ENCODE results near the gene FAM76A. TPM values are rescaled to one million over a fixed set of nuclear protein-coding genes. Genes with fewer than 3 reads are reported as not detected.

Gene FAM76A
- total RNA-seq, 1 experiment from 2014 or later = 9.9 TPM

DNA sequence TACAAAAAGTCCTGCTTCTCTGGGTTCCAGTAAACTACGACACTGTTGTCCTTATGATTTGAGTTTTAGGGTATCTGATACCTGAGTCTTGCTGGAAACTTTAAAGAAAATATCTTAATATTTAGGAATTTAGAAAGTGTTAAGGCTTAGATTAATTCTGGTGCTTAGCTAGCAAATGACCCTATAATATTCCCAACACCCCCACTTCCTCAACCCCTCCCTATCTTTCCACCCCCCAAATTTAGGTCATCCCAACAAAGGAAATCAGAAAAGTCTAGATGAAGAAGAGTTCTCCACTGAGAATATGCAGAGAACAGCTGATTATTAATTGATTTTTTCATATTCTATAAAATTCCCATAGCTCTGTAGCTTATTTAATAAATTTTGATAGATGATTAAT is 58.9 kb downstream of the FAM76A start:
- Histone ChIP-seq H3K9me2 (ENCODE audit: insufficient read depth) (no peaks in the 10 kb centered on the region), H3K36me3 (ENCODE audit: low read depth) (no peaks in the 10 kb centered on the region), H3K9me3 (ENCODE audit: insufficient read depth, low read depth) (no peaks in the 10 kb centered on the region), H3K4me3 (no peak overlapping the region), H3K4me2 (no peak overlapping the region), H3K27ac (no peak overlapping the region), H3K79me2 (ENCODE audit: low read depth) (0 out of 2 replicates have a peak, but pooled peaks cover 4% of the 10 kb centered on the region), H4K20me1 (ENCODE audit: insufficient read depth) (no peaks in the 10 kb centered on the region), H2AFZ (no peak overlapping the region), H3K4me1 (replicated peaks; ENCODE audit: insufficient read depth) (peaks cover 9% of the 10 kb centered on the region), H3K27me3 (ENCODE audit: insufficient read depth, low read depth) (no peaks in the 10 kb centered on the region), H3F3A (ENCODE audit: insufficient read depth, low read depth) (no peaks in the 10 kb centered on the region)
- no peak for DNase-seq
- ChIA-PET CTCF (interaction anchor here (0.6 to 1.5 kb wide), 2 partner anchors 12 to 180 kb away, joined by 3 read pairs; partner anchors contain the start of gene STX12), POLR2A (ENCODE audit: unreplicated experiment) (interaction anchor here (0.7 kb wide), 2 partner anchors 46 to 1906 kb away, joined by 3 to 4 read pairs; partner anchors contain the start of gene PPP1R8)
- intact Hi-C loops (cut with micrococcal nuclease; ENCODE audit: unreplicated experiment) = no loop called here
- TF ChIP-seq, protein P1, sequence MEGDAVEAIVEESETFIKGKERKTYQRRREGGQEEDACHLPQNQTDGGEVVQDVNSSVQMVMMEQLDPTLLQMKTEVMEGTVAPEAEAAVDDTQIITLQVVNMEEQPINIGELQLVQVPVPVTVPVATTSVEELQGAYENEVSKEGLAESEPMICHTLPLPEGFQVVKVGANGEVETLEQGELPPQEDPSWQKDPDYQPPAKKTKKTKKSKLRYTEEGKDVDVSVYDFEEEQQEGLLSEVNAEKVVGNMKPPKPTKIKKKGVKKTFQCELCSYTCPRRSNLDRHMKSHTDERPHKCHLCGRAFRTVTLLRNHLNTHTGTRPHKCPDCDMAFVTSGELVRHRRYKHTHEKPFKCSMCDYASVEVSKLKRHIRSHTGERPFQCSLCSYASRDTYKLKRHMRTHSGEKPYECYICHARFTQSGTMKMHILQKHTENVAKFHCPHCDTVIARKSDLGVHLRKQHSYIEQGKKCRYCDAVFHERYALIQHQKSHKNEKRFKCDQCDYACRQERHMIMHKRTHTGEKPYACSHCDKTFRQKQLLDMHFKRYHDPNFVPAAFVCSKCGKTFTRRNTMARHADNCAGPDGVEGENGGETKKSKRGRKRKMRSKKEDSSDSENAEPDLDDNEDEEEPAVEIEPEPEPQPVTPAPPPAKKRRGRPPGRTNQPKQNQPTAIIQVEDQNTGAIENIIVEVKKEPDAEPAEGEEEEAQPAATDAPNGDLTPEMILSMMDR (conservative IDR thresholded peaks at IDR 0.05) = no peak
- no peak for TF ChIP-seq EZH2 (IDR thresholded peaks at IDR 0.05; ENCODE audit: low read depth)
- no TSS peak for BruUV-seq (replicated peaks)

DNA sequence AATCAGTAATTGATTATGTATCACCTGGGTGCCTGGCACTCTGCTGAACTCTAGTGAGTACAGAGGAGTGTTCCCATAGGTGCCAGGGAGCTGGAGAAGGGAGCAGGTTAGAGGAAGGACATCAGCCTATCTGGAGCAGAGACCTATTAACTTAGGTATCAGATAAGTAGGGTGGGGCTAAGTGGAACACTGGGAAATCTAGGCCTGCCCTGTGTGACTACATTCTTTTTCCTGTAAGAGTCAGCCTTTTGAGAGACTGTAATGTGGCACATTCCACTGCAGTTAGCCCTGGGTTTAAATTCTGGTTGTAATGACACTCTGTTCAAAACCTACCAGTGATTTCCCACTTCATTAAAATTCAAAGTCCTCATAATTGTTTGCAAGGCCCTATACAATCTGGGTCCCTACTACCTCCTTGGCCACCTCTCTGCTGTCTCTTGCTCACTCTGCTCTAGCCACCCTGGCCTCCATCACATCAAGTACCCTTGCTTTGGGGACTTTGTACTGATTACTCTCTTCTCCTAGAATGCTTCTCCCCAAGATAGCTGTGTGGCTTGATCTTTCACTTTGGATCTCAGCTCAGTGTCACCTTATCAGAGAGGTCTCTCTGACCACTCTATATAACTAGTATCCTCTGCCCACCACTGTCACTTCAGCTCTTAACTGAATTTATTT is 60.2 kb downstream of the FAM76A start:
- peak overlapping the region; percentile 25 for H3K27ac ChIP-seq
- ChIA-PET POLR2A (ENCODE audit: unreplicated experiment) (interaction anchor here (0.6 kb wide), 1 partner anchor 714 kb away, joined by 5 read pairs; no protein-coding TSS in a partner anchor), CTCF (interaction anchor here (0.6 to 1.5 kb wide), 2 partner anchors 13 to 25 kb away, joined by 3 read pairs; partner anchors contain the start of gene STX12)
- no peaks in the 10 kb centered on the region for H3K9me3 ChIP-seq (ENCODE audit: insufficient read depth, low read depth)
- intact Hi-C loops (cut with micrococcal nuclease; ENCODE audit: unreplicated experiment) = no loop called here
- H3K79me2 ChIP-seq (ENCODE audit: low read depth) = 0 out of 2 replicates have a peak, but pooled peaks cover 4% of the 10 kb centered on the region
- BruUV-seq (replicated peaks) = no TSS peak
- H3K4me3 ChIP-seq = no peak overlapping the region
- no peaks in the 10 kb centered on the region for H4K20me1 ChIP-seq (ENCODE audit: insufficient read depth)
- H3K9me2 ChIP-seq (ENCODE audit: insufficient read depth) = no peaks in the 10 kb centered on the region
- no peaks in the 10 kb centered on the region for H3K36me3 ChIP-seq (ENCODE audit: low read depth)
- peaks cover 9% of the 10 kb centered on the region for H3K4me1 ChIP-seq (replicated peaks; ENCODE audit: insufficient read depth)
- H2AFZ ChIP-seq = no peak overlapping the region
- no peak overlapping the region for H3K4me2 ChIP-seq
- H3K27me3 ChIP-seq (ENCODE audit: insufficient read depth, low read depth) = no peaks in the 10 kb centered on the region
- DNase-seq = peak; percentile 42 to 57
- H3F3A ChIP-seq (ENCODE audit: insufficient read depth, low read depth) = no peaks in the 10 kb centered on the region
- no peak for TF ChIP-seq EZH2 (IDR thresholded peaks at IDR 0.05; ENCODE audit: low read depth)
- TF ChIP-seq, protein P1 (conservative IDR thresholded peaks at IDR 0.05) = no peak

DNA sequence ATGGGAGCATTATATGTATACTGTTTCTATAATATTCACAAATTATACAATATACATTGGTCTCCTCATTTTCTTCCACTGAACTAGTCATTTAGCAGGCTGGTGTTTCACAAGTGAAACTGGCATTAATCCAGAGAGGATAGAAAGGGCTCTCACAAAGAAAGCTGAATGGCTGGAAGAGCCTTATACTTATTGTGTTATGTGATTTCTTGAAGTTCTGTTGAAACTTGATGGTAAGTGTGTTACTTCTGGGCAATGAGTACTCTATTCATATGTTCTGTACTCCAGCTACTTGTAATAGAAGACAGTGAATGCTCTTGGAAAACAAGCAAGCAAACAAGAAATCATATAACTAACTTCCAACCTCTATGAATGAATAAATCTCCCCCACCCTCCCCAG is 62.1 kb downstream of the FAM76A start:
- no peak for TF ChIP-seq EZH2 (IDR thresholded peaks at IDR 0.05; ENCODE audit: low read depth)
- TF ChIP-seq, protein P1 (conservative IDR thresholded peaks at IDR 0.05) = no peak
- POLR2A ChIA-PET (ENCODE audit: unreplicated experiment) = no interaction called here
- no peaks in the 10 kb centered on the region for H3K9me2 ChIP-seq (ENCODE audit: insufficient read depth)
- BruUV-seq (replicated peaks) = no TSS peak
- no peak overlapping the region for H2AFZ ChIP-seq
- CTCF ChIA-PET = interaction anchor here (0.6 kb wide), 1 partner anchor 54 kb away, joined by 3 read pairs; no protein-coding TSS in a partner anchor
- no peak for DNase-seq
- H3K9me3 ChIP-seq (ENCODE audit: insufficient read depth, low read depth) = no peaks in the 10 kb centered on the region
- H3K4me2 ChIP-seq = no peak overlapping the region
- H3K36me3 ChIP-seq (ENCODE audit: low read depth) = no peaks in the 10 kb centered on the region
- H4K20me1 ChIP-seq (ENCODE audit: insufficient read depth) = no peaks in the 10 kb centered on the region
- no peak overlapping the region for H3K27ac ChIP-seq
- no peak overlapping the region for H3K4me3 ChIP-seq
- H3K4me1 ChIP-seq (replicated peaks; ENCODE audit: insufficient read depth) = peaks cover 9% of the 10 kb centered on the region
- intact Hi-C loops (cut with micrococcal nuclease; ENCODE audit: unreplicated experiment) = no loop called here
- no peaks in the 10 kb centered on the region for H3K27me3 ChIP-seq (ENCODE audit: insufficient read depth, low read depth)
- H3K79me2 ChIP-seq (ENCODE audit: low read depth) = 0 out of 2 replicates have a peak, but pooled peaks cover 4% of the 10 kb centered on the region
- H3F3A ChIP-seq (ENCODE audit: insufficient read depth, low read depth) = no peaks in the 10 kb centered on the region

All from PC-9 (cell line).